Erythroblast (primary cell): ENCODE results near the gene ADGRV1.

Experiments
- GATA1 ChIP-seq: IDR thresholded peaks from 2 replicates; pipeline ENCODE4 v1.6.1; 2011; ENCODE audit warnings: low read depth, mild to moderate bottlenecking, control low read depth, low read length, moderate library complexity
- POLR2A ChIP-seq: IDR thresholded peaks from 2 replicates; pipeline ENCODE4 v1.6.1; 2011; ENCODE audit warnings: mild to moderate bottlenecking, low read length

DNA sequence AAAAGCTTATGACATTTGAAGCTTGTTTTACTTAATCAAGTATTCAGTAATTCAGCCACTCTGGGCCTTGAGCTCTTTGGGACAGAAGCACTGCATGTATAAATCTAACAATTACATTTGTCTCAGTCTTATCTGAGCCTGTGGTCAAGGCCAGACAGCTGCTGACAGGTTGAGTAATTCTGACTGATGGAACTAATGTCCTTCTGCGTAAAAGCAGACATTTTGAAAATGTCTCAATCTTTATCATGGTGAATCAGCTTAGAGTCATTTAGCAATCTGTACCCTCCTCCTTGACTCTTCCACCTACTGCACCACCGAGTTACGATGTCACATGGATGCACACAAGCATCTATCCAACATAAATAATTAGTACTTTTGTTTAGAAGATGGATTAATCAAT lies 424.6 kb downstream of the ADGRV1 start:
- TF ChIP-seq POLR2A (no peak), GATA1 (no peak)
